SH-SY5Y (cell line): ENCODE results near the gene ZP4.

Source experiments
- GATA2 ChIP-seq: IDR thresholded peaks from 2 replicates; pipeline ENCODE4 v1.6.1; 2011; ENCODE audit warnings: mild to moderate bottlenecking, low read depth, low read length
- GATA3 ChIP-seq: IDR thresholded peaks from 2 replicates; pipeline ENCODE4 v1.6.1; 2011; ENCODE audit warnings: low read depth, mild to moderate bottlenecking, low read length, moderate library complexity

DNA sequence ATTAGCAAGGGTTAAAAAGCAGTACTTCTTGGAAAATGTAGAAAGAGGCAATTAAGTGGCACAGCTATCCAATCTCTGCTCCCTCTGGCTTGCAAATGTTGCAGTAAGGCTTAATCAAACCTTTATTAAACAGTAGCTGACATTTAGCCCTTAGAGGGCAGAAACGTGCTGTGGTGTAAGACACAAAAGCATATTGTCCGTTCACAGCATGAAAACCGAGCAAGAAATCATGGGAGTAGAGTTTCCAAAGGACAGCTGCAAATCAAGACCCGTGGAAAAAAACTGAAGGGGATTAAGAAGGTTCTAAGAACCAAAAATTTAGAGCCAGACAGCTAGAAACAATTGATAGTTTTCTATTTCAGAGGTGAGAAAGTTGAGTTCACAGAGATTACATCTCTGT lies 13.1 kb downstream of the ZP4 start:
- TF ChIP-seq GATA2 (no peak), GATA3 (no peak)
